SU-DHL-6 (cell line): ENCODE measurements around the gene INF2.

ENCODE experiments used
- H2AFZ ChIP-seq: fragments of 200-600 bp; sonication (generic); 2 replicates; pipeline ENCODE4 v1.6.1; 2014; ENCODE audit warnings: low read depth, mild to moderate bottlenecking, moderate library complexity, mixed read lengths, antibody characterized with exemption, low read length; ENCODE audit not compliant: severe bottlenecking
- H3F3A ChIP-seq: fragments of 200-600 bp; shearing (Covaris generic); 2 replicates; pipeline ENCODE4 v1.6.0; 2016; ENCODE audit warnings: antibody characterized with exemption, mild to moderate bottlenecking; ENCODE audit not compliant: insufficient read depth
- H3K27ac ChIP-seq: fragments of 200-600 bp; sonication (generic); 2 replicates; pipeline ENCODE4 v1.5.1; 2016; ENCODE audit warnings: low read depth, mild to moderate bottlenecking, low read length, moderate library complexity, mixed read lengths
- H3K27me3 ChIP-seq: fragments of 200-600 bp; sonication (generic), shearing (Covaris generic); 2 replicates; pipeline ENCODE4 v1.6.0; 2014; ENCODE audit warnings: mild to moderate bottlenecking, low read length
- H3K36me3 ChIP-seq: fragments of 200-600 bp; sonication (generic); 2 replicates; pipeline ENCODE4 v1.6.1; 2014; ENCODE audit warnings: mild to moderate bottlenecking, low read length, mixed read lengths
- H3K4me2 ChIP-seq: fragments of 300-600, 200-600 bp; shearing (Covaris generic), sonication (generic); 2 replicates; pipeline ENCODE4 v1.6.0; 2014; ENCODE audit warnings: low read length, low read depth, mild to moderate bottlenecking; ENCODE audit not compliant: poor library complexity, severe bottlenecking
- H3K4me3 ChIP-seq: fragments of 200-600 bp; sonication (generic); 2 replicates; pipeline ENCODE4 v1.5.1; 2014; ENCODE audit warnings: antibody characterized with exemption, low read length, mild to moderate bottlenecking, mixed read lengths; ENCODE audit not compliant: insufficient read depth, poor library complexity, severe bottlenecking
- H3K79me2 ChIP-seq: fragments of 200-600 bp; sonication (generic); 2 replicates; pipeline ENCODE4 v1.6.1; 2014; ENCODE audit warnings: mild to moderate bottlenecking, low read length, moderate library complexity; ENCODE audit not compliant: insufficient read depth
- H3K9ac ChIP-seq: fragments of 200-600 bp; sonication (generic); 2 replicates; pipeline ENCODE4 v1.7.0; 2014; ENCODE audit warnings: mild to moderate bottlenecking, low read length
- H3K9me2 ChIP-seq: fragments of 200-600 bp; sonication (generic); replicated peaks from 2 replicates; pipeline ENCODE4 v1.6.1; 2014; ENCODE audit warnings: low read length; ENCODE audit not compliant: insufficient read depth
- H3K9me3 ChIP-seq: fragments of 200-600 bp; sonication (generic); 2 replicates; pipeline ENCODE4 v1.6.1; 2014; ENCODE audit warnings: low read length, mixed read lengths; ENCODE audit not compliant: insufficient read depth
- H4K20me1 ChIP-seq: fragments of 200-600 bp; sonication (generic); 2 replicates; pipeline ENCODE4 v1.6.1; 2014; ENCODE audit warnings: low read depth, mild to moderate bottlenecking, antibody characterized with exemption, low read length, moderate library complexity, mixed read lengths
- EZH2phosphoT487 ChIP-seq: fragments of 200-600 bp; sonication (generic), shearing (Covaris generic); conservative IDR thresholded peaks from 2 replicates; pipeline ENCODE4 v1.6.1; 2018; ENCODE audit warnings: mild to moderate bottlenecking, antibody characterized with exemption, low read length, moderate library complexity, mixed read lengths
- TF ChIP-seq, protein P1 (sequence below): fragments of 200-600 bp; sonication (generic); IDR thresholded peaks from one replicate; pipeline ENCODE4 v1.5.1; 2017; ENCODE audit warnings: antibody characterized with exemption, mild to moderate bottlenecking, low read length, moderate library complexity; ENCODE audit not compliant: insufficient read depth, poor library complexity, severe bottlenecking

INF2 gene

DNA sequence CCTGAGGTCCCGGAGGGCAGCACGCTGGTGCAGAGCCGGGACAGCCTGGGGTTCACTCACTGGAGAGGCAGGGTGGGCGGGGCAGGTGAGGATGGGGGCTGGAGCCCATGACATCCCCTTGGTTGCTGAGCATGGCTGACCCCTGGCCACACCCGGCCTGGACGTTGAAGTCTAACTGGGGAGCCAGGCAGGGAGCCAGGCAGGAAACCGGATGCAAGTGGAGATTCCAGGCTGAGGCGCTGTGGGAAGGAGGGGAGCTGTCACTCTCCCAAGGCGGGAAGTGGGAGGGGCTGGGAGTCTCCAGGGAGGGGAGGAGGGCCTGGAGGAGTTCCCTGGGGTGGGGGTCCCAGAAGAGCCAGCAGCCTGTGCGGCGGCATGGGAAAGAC is 7.7 kb upstream of the INF2 start:
- Histone ChIP-seq H3K27ac (no peak overlapping the region), H3K36me3 (no peaks in the 10 kb centered on the region), H2AFZ (no peak overlapping the region), H3K4me3 (no peak overlapping the region), H3K79me2 (no peaks in the 10 kb centered on the region), H4K20me1 (no peaks in the 10 kb centered on the region), H3K4me2 (no peak overlapping the region), H3F3A (no peaks in the 10 kb centered on the region), H3K27me3 (no peaks in the 10 kb centered on the region), H3K9me3 (no peaks in the 10 kb centered on the region), H3K9me2 (no peaks in the 10 kb centered on the region), H3K9ac (no peak overlapping the region)
- TF ChIP-seq, protein P1, sequence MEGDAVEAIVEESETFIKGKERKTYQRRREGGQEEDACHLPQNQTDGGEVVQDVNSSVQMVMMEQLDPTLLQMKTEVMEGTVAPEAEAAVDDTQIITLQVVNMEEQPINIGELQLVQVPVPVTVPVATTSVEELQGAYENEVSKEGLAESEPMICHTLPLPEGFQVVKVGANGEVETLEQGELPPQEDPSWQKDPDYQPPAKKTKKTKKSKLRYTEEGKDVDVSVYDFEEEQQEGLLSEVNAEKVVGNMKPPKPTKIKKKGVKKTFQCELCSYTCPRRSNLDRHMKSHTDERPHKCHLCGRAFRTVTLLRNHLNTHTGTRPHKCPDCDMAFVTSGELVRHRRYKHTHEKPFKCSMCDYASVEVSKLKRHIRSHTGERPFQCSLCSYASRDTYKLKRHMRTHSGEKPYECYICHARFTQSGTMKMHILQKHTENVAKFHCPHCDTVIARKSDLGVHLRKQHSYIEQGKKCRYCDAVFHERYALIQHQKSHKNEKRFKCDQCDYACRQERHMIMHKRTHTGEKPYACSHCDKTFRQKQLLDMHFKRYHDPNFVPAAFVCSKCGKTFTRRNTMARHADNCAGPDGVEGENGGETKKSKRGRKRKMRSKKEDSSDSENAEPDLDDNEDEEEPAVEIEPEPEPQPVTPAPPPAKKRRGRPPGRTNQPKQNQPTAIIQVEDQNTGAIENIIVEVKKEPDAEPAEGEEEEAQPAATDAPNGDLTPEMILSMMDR: no peak
- TF ChIP-seq EZH2phosphoT487: no peak

DNA sequence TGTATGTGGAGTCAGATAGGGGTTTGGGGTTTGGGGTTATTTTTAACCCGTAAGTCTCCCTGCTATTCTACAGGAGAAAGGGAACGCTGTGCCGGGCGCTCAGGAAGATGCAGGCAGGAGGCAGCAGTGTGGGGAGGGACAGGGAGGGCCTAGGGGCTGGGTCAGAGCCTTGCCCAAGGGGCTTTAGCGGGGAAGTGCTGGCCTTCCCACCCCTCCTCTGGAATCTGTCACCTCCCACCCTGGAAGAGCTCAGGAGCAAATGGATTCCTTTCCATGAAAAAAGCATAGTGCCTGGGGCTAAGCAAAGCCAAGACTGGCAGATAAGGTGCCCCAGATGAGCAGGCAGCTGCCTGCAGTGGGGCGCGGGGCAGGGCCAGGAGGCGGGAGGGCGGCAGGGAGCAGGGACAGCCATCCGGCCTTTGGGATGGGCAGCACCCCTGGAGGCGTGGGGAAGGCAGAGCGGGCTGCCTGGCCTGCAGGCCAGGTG is 7.3 kb upstream of the INF2 start:
- Histone ChIP-seq H3K9me3 (no peaks in the 10 kb centered on the region), H3K4me3 (no peak overlapping the region)

DNA sequence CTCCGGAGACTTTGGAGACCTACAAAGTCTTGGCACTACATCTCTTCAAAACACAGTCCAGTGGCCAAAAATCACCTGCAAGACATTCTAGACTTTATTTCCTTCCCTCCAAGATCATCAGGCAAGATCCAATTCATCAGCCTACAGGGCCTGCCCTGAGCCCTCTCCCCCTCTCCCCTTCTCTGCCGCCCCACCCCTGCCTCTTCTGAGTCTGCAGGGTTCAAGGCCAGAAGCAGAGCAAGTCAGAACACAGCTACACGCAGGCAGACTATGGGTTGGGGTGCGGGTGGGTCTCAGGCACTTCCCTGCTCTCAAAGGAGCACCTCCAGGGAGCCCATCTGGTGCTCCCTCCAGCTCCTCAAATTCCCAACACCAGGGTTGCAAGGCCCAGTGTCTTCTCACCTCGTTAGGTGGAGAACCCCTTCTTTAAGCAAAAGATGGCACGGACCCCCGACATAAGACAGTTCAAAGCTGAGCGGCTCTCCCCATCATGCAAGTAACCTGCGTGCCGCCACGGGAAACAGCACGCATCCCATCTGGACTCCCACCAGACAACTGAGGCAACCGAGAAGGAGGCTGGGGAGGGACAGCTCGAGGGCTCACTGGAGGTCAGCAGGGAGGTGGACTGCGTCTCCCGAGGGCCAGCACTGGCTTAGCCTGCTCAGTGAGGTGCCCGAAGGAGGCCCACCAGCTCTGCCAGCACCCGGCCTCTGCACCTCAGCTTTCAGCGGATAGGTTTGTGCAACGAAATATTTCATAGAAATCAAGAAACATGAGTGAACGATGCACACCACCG is 5.6 kb upstream of the INF2 start:
- Histone ChIP-seq H3K9me3 (no peaks in the 10 kb centered on the region), H3K27me3 (no peaks in the 10 kb centered on the region), H4K20me1 (no peaks in the 10 kb centered on the region), H3F3A (no peaks in the 10 kb centered on the region), H3K4me2 (no peak overlapping the region), H3K27ac (no peak overlapping the region), H3K79me2 (no peaks in the 10 kb centered on the region), H3K9me2 (no peaks in the 10 kb centered on the region), H3K4me3 (no peak overlapping the region), H3K36me3 (no peaks in the 10 kb centered on the region), H2AFZ (no peak overlapping the region), H3K9ac (no peak overlapping the region)
- TF ChIP-seq, protein P1: no peak
- no peak for TF ChIP-seq EZH2phosphoT487

More for the DNA sequence above, 7.3 kb upstream of the INF2 start:
- Histone ChIP-seq H3F3A (no peaks in the 10 kb centered on the region), H3K9me2 (no peaks in the 10 kb centered on the region), H4K20me1 (no peaks in the 10 kb centered on the region), H3K9ac (no peak overlapping the region), H3K36me3 (no peaks in the 10 kb centered on the region), H3K4me2 (no peak overlapping the region), H3K79me2 (no peaks in the 10 kb centered on the region), H2AFZ (no peak overlapping the region), H3K27ac (no peak overlapping the region), H3K27me3 (no peaks in the 10 kb centered on the region)
- TF ChIP-seq, protein P1: no peak
- no peak for TF ChIP-seq EZH2phosphoT487
